ENCODE results near the gene FOSB. TPM values are rescaled to one million over a fixed set of nuclear protein-coding genes. Genes with fewer than 3 reads are reported as not detected.

Gene FOSB
- total and polyA plus RNA-seq, 2 experiments from 2014 or later, result 0.55 to 1.9 TPM

DNA sequence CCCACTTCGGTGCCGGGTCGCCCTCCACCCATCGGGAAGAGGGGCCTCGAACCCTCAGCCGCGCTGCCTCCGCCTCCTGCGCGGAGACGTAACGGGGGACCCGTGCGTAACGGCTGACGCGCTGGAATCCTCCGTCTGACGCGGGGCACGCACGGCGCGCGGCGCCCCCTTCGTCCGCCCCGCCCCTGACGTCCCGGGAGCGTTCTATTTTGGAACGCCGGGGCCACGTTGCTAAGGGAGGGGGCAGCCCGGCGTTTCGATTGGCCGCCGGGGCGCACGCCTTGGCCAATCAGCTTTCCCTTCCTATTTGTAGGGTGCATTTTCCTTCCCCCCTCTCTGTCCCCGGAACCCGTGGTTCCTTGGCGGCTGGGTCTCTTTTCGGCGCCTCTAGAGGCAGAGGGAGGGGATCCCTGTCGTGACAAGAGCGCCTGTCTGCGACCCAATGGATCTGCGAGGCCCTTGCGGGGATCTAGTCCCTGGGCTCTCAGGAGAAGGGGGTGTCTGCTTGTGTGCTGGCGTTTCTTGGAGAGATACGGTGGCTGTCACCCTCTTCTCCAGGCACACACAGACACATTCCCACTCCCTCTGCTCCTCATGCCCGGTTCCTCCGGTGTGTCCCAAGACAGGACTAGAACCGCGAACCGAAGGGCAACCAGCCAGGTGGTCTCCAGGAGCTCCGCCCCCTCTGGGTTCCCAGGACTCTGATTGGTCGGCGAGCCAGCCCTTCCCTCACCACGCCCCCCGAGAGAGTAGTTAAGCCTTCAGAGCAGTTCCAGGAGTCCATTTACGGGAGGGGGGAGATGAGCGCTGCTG lies 1.5 kb downstream of the FOSB start:
- Mint-ChIP-seq H3K27ac (peak overlapping the region; percentile 98), H3K27me3 (ENCODE audit: insufficient read depth, low read depth, poor library complexity) (peaks cover 50% of the 10 kb centered on the region), H3K4me1 (peaks cover 31% of the 10 kb centered on the region), H3K4me3 (peak overlapping the region; percentile 87), H3K36me3 (ENCODE audit: low read depth) (no peaks in the 10 kb centered on the region; the same call in 2 of the 3 replicates), H3K9me3 (no peaks in the 10 kb centered on the region)
- peak overlapping the region; percentile 93 for H2AFZ ChIP-seq
- H3K9me2 ChIP-seq (ENCODE audit: insufficient read depth), result no peaks in the 10 kb centered on the region
- TF ChIP-seq POLR2AphosphoS5 (IDR thresholded peaks at IDR 0.05; ENCODE audit: low read depth) (peak; percentile 77), NANOG (IDR thresholded peaks at IDR 0.05; ENCODE audit: borderline replicate concordance) (no peak), ZNF331 (CRISPR knock-in tag; IDR thresholded peaks at IDR 0.05; ENCODE audit: low read depth) (no peak), STAT1 (IDR thresholded peaks at IDR 0.05; ENCODE audit: unreplicated experiment) (no peak), CREB1 (CRISPR knock-in tag; IDR thresholded peaks at IDR 0.05; ENCODE audit: low read depth) (peak; percentile 93)
- TF ChIP-seq, protein P1, sequence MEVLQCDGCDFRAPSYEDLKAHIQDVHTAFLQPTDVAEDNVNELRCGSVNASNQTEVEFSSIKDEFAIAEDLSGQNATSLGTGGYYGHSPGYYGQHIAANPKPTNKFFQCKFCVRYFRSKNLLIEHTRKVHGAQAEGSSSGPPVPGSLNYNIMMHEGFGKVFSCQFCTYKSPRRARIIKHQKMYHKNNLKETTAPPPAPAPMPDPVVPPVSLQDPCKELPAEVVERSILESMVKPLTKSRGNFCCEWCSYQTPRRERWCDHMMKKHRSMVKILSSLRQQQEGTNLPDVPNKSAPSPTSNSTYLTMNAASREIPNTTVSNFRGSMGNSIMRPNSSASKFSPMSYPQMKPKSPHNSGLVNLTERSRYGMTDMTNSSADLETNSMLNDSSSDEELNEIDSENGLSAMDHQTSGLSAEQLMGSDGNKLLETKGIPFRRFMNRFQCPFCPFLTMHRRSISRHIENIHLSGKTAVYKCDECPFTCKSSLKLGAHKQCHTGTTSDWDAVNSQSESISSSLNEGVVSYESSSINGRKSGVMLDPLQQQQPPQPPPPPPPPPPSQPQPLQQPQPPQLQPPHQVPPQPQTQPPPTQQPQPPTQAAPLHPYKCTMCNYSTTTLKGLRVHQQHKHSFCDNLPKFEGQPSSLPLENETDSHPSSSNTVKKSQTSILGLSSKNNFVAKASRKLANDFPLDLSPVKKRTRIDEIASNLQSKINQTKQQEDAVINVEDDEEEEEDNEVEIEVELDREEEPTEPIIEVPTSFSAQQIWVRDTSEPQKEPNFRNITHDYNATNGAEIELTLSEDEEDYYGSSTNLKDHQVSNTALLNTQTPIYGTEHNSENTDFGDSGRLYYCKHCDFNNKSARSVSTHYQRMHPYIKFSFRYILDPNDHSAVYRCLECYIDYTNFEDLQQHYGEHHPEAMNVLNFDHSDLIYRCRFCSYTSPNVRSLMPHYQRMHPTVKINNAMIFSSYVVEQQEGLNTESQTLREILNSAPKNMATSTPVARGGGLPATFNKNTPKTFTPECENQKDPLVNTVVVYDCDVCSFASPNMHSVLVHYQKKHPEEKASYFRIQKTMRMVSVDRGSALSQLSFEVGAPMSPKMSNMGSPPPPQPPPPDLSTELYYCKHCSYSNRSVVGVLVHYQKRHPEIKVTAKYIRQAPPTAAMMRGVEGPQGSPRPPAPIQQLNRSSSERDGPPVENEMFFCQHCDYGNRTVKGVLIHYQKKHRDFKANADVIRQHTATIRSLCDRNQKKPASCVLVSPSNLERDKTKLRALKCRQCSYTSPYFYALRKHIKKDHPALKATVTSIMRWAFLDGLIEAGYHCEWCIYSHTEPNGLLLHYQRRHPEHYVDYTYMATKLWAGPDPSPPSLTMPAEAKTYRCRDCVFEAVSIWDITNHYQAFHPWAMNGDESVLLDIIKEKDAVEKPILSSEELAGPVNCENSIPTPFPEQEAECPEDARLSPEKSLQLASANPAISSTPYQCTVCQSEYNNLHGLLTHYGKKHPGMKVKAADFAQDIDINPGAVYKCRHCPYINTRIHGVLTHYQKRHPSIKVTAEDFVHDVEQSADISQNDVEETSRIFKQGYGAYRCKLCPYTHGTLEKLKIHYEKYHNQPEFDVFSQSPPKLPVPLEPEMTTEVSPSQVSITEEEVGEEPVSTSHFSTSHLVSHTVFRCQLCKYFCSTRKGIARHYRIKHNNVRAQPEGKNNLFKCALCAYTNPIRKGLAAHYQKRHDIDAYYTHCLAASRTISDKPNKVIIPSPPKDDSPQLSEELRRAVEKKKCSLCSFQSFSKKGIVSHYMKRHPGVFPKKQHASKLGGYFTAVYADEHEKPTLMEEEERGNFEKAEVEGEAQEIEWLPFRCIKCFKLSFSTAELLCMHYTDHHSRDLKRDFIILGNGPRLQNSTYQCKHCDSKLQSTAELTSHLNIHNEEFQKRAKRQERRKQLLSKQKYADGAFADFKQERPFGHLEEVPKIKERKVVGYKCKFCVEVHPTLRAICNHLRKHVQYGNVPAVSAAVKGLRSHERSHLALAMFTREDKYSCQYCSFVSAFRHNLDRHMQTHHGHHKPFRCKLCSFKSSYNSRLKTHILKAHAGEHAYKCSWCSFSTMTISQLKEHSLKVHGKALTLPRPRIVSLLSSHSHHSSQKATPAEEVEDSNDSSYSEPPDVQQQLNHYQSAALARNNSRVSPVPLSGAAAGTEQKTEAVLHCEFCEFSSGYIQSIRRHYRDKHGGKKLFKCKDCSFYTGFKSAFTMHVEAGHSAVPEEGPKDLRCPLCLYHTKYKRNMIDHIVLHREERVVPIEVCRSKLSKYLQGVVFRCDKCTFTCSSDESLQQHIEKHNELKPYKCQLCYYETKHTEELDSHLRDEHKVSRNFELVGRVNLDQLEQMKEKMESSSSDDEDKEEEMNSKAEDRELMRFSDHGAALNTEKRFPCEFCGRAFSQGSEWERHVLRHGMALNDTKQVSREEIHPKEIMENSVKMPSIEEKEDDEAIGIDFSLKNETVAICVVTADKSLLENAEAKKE (CRISPR knock-in tag; IDR thresholded peaks at IDR 0.05), result no peak
- peaks cover 58% of the 10 kb centered on the region for H3K27me3 ChIP-seq (ENCODE audit: insufficient read depth)
- peak overlapping the region; percentile 95 for H3K4me3 ChIP-seq
- H4K20me1 ChIP-seq (replicated peaks; ENCODE audit: insufficient read depth), result no peaks in the 10 kb centered on the region
- DNase-seq (ENCODE audit: low spot score) (peak; percentile 96), ATAC-seq (peak; percentile 67)
- H3K4me1 ChIP-seq (ENCODE audit: insufficient read depth), result peaks cover 25% of the 10 kb centered on the region; the same call in 1 of the 2 replicates
- peaks cover 17% of the 10 kb centered on the region for H3F3A ChIP-seq (replicated peaks; ENCODE audit: low read depth)
- H3K4me2 ChIP-seq, result peak overlapping the region; percentile 98
- H3K79me2 ChIP-seq (replicated peaks; ENCODE audit: insufficient read depth), result no peaks in the 10 kb centered on the region
- no peaks in the 10 kb centered on the region for H3K36me3 ChIP-seq (ENCODE audit: insufficient read depth)
- peak overlapping the region; percentile 97 for H3K27ac ChIP-seq (ENCODE audit: low read depth)

All from GM23338 (cell line).